HUDEP-2 (cell line): Measurements from ENCODE around the gene OR6V1.
"Not testable (repeated sequence)": the region's sequence is repeated elsewhere in the genome, so short reads cannot be mapped to it uniquely, and the experiment has no call there.

ENCODE experiments used
- DNase-seq, 76 experiments: peaks; one replicate each; lab custom pipeline; 2025; ENCODE audit not compliant: unreplicated experiment in 76 of 76; lab: John Stamatoyannopoulos, UW

Gene OR6V1

GRCh38 chr7:143042159-143042789 lies 9.9 kb upstream of the OR6V1 start:
- DNase-seq = no peak

GRCh38 chr7:143042790-143043271 lies 9.3 kb upstream of the OR6V1 start:
- no peak for DNase-seq

DNA sequence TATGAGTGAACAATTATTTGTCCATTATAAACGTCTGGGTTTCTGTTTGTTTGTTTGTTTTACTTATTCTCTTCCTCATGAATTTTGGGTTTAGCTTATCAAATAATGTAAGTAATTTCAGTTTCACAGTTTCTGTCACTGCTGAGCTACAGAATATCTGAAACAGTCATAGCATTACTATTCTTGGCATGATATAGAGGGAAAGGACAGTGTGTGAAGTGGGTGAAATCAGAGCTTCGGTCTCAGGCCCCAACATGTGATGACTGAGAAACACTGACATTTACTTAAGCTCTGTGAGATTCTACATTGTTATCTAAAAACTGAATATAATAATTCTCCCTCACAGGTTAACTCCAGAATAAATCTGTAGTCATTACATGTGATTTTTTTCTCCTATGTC lies 8.8 kb upstream of the OR6V1 start:
- no peak for DNase-seq

DNA sequence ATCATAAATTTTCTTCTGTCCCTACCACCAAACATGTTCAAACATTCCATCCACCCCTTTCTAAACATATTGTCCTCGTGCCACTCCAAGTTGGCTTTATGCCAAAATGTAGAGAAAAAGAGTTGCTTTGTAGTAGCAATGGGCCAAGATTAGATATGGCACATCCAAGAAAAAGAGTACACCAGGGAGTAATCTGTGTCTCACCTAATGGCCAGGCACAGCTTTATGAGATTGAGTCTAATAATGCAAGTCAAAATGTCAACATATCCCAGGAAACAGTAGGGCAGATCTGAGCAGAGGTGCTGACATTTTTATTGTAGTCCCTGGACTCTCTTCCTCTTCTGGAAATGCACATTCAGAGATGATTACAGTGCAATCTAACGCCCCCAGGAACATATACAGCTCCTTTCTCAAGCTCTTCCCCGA lies 5.7 kb upstream of the OR6V1 start:
- DNase-seq = no peak

GRCh38 chr7:143047326-143047725 lies 4.8 kb upstream of the OR6V1 start:
- no peak for DNase-seq

DNA sequence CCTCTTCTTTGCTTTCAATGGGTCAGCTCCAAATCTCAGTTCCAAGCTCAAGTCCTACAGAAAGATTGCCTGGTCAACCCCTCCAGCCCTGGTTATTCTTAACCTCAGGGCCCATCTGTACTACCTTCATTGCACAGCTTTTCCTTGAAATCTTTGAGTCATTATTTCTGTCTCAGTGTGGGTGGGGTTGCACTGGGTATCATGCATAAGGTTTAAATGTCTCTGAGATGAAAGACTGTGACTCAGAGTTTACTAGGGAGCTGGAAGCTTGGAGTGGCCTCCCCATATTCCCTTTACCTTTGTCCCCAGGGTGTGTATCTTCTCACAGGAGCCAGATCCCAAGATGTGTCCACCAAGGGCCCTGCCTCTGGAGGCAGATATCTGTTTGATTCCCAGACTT lies 3.3 kb upstream of the OR6V1 start:
- DNase-seq = no peak

DNA sequence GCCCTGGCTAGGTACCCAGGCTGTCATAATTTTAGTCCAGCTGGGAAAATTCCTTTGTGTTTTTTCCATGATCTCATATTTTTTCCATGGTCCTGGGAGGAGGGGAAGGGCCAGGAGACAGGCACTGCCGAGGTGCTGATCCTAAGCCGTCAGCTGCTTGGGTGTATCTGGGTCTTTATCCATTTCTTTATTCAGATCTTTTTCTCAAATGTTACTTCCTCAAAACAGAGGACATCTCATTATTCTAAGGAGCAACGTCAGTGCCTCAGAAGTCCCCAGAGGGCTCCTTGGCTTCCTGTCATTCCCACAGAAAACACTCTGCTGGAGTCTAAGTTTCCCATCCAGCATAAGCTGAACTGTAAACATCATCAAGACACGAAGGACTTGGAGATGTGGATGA lies 2.8 kb upstream of the OR6V1 start:
- no peak for DNase-seq

GRCh38 chr7:143050931-143051330 lies 1.2 kb upstream of the OR6V1 start:
- DNase-seq = no peak

- no peak for DNase-seq
Observed at GRCh38 chr7:143054621-143055020, 2.5 kb downstream of the OR6V1 start.

DNA sequence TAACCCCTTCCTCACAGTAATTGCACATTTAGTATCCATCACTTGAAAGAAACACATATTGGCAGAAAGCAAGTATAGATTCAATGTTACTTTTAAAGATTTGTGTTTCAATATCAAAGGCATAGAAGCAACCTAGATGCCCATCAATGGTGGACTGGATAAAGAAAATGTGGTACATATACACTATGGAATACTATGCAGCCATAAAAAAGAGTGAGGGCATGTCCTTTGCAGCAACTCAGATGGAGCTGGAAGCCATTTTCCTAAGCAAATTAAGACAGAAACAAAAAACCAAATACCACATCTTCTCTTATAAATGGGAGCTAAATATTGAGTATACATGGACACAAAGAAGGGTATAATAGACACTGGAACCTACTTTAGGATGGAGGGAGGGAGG lies 3.6 kb downstream of the OR6V1 start:
- no peak for DNase-seq

- no peak for DNase-seq
Observed at GRCh38 chr7:143063741-143064140, 11.6 kb downstream of the OR6V1 start.

GRCh38 chr7:143068446-143068845 lies 16.3 kb downstream of the OR6V1 start:
- no peak for DNase-seq

DNA sequence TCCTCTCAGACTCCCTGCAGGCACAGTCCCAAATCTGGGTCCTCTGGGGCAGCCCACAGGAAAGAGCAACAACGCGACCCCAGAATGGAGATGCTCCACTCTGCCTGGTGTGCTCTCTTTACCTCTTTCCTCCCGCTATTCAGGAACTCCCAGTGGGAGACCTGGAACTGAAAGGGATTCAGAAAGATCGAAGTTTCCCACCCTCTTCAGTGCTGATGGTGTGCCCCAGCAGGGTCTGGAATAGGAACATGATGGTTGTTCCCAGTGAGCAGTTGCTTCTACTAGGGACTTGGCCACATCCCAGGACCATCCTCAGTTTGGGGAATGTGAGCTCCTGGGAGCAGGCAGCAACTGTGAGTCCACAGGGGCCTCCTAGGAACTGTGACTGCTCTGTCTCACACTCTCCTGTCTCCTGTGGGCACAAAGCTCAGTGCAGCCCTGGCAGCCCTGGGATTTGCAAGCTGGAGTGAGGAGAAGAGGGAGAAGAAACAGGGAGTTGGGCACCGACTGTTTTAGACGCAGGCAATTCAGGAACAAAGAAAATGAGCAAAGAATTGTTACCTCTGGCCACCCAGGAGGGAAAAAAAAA lies 17.9 kb downstream of the OR6V1 start:
- DNase-seq = no peak

- DNase-seq = no peak
Observed at GRCh38 chr7:143073556-143073955, 21.4 kb downstream of the OR6V1 start.

DNA sequence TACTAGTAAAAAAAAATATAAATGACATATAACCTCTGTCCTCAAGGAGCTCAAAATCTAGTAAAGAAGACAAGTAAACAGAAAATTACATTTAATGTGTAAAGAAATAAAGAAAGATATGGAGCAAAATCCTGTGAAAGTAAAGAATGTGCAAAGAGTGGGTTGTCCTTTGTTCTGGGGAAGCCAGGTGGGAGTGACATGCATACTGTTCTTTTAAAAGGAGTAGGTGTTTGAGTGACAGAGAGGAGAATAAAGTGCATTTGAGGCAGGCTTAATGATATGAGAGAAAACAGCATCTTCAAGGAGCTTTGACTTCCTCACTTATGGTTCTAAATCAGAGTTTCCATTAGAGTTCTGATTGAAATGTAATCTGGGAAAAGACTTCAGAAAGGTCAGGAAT lies 22.0 kb downstream of the OR6V1 start:
- no peak for DNase-seq

DNA sequence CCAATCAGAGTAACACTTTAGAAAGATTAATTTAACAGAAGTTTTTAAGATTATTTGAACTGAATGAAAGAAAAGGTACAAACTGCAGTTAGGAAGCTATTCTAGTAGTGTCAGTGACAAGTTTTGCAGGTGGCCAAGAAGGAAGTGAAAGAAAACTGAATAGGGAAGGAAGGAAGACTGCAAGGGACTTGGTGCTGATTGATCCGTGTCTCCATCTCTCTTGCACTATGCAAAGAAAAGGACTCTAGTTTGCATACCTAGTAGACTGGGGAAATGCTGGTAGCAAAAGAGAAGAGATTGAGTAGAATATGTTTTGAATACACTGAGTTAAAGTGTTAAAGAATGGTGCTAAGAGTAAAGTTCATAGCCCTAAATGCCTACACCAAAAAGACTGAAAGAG lies 33.0 kb downstream of the OR6V1 start:
- DNase-seq = no peak

GRCh38 chr7:143085610-143086009 lies 33.5 kb downstream of the OR6V1 start:
- not testable (repeated sequence) for DNase-seq

GRCh38 chr7:143088549-143089231 lies 36.5 kb downstream of the OR6V1 start:
- DNase-seq = not testable (repeated sequence)

DNA sequence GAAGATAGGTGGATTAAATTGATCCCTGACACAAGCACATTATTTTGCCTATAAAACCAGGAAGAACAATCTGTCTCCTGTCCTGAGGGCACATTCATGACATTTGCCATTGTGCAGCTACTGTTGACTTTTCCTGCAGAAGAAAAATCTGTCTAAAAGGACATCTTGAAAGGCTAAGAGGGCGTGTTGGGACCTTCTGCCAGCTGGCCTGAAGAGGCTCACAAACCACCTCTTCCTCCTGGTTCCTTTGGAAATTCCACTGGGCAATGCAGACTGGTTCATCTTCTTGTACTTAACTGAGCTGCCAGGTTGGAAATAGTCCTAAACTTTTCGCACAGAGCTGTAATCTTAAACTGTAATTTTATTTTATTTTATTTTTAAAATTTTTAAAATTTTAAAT lies 44.0 kb downstream of the OR6V1 start:
- DNase-seq = no peak

DNA sequence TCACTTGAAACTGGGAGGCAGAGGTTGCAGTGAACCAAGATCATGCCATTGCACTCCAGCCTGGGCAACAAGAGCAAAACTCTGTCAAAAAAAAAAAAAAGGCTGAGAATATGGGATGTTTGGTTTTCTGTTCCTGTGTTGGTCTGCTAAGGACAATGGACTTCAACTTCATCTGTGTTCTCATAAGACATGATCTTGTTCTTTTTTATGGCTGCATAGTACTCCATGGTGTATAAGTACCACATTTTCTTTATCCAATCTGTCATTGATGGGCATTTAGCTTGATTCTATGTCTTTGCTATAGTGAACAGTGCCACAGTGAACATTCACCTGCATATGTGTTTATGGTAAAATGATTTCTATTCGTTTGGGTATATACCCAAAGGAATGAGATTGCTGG lies 47.4 kb downstream of the OR6V1 start:
- not testable (repeated sequence) for DNase-seq
